Hepatocyte (in vitro differentiated cells): ENCODE measurements around the gene HIGD1B.

Experiments
- EZH2phosphoT487 ChIP-seq: fragments of 200-600 bp; sonication (generic); IDR thresholded peaks from one replicate; pipeline ENCODE4 v1.6.1; 2018; ENCODE audit warnings: antibody characterized with exemption, mild to moderate bottlenecking, low read depth, moderate library complexity; ENCODE audit not compliant: unreplicated experiment, severe bottlenecking
- TF ChIP-seq, protein P1 (sequence below): fragments of 200-600 bp; sonication (generic); IDR thresholded peaks from 2 replicates; pipeline ENCODE4 v1.5.1; 2016; ENCODE audit warnings: antibody characterized with exemption, mild to moderate bottlenecking; ENCODE audit not compliant: poor library complexity

- TF ChIP-seq, protein P1, sequence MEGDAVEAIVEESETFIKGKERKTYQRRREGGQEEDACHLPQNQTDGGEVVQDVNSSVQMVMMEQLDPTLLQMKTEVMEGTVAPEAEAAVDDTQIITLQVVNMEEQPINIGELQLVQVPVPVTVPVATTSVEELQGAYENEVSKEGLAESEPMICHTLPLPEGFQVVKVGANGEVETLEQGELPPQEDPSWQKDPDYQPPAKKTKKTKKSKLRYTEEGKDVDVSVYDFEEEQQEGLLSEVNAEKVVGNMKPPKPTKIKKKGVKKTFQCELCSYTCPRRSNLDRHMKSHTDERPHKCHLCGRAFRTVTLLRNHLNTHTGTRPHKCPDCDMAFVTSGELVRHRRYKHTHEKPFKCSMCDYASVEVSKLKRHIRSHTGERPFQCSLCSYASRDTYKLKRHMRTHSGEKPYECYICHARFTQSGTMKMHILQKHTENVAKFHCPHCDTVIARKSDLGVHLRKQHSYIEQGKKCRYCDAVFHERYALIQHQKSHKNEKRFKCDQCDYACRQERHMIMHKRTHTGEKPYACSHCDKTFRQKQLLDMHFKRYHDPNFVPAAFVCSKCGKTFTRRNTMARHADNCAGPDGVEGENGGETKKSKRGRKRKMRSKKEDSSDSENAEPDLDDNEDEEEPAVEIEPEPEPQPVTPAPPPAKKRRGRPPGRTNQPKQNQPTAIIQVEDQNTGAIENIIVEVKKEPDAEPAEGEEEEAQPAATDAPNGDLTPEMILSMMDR, result no peak
- TF ChIP-seq EZH2phosphoT487, result no peak
Observed at GRCh38 chr17:44846206-44846605, 1.5 kb upstream of the HIGD1B start.
